K562 (cell line): ENCODE results near the gene RHO. TPM values are rescaled to one million over a fixed set of nuclear protein-coding genes. Genes with fewer than 3 reads are reported as not detected.

Experiments used
- ATAC-seq: fragments of 200-7000 bp; cut with Tn5 transposase; 3 replicates; pipeline ENCODE4 v1.9.1; 2020; ENCODE audit warnings: moderate library complexity
- BruUV-seq: library from RNA; stranded (reverse); fragments of 400-500 nt; replicated peaks from 2 replicates; lab custom pipeline; 2021; lab: Mats Ljungman, UMichigan
- CTCF ChIA-PET: fragments of 300-600 bp; formaldehyde crosslinking; extraction: SDS; loops from one replicate; lab custom pipeline; 2021; ENCODE audit warnings: low intra/inter-chr PET ratio; lab: Yijun Ruan, JAX
- POLR2A ChIA-PET: fragments of 300-600, 350-650 bp; sonication (Branson Sonifier 250); formaldehyde crosslinking; extraction: SDS; loops from one replicate; lab custom pipeline; 2021; ENCODE audit warnings: antibody characterized with exemption, inconsistent platforms; lab: Yijun Ruan, JAX
- DNase-seq, 4 experiments: peaks; one replicate each; pipeline versions ENCODE4 v3.0.0 to v3.0.0-alpha.2; 2011 to 2018; ENCODE audit warnings: low spot score in 3 of 4, mixed read lengths in 3 of 4; ENCODE audit errors: extremely low read depth in 1 of 4
- FAIRE-seq: peaks from 2 replicates; lab custom pipeline; 2011; peaks lifted over from hg19 to GRCh38; lab: Jason Lieb, UNC
- H2AFZ ChIP-seq: 2 replicates; pipeline ENCODE4 v1.6.0; 2011; ENCODE audit warnings: low read depth, low read length, control low read depth, inconsistent platforms
- H3K27ac ChIP-seq: fragments of 200-600 bp; 3 replicates; pipeline ENCODE4 v1.8.0; 2011; ENCODE audit warnings: low read depth, mild to moderate bottlenecking, control low read depth, inconsistent platforms, low read length, moderate library complexity, mixed read lengths; ENCODE audit errors: extremely low read depth
- H3K27me3 ChIP-seq, 2 experiments: fragments of 300-600 bp in 1 of 2; 2 replicates in 1 of 2; 3 replicates in 1 of 2; pipeline versions ENCODE4 v1.6.0 to v1.8.0; 2011; ENCODE audit warnings: inconsistent platforms in 2 of 2, low read length in 2 of 2, mild to moderate bottlenecking in 1 of 2, mixed read lengths in 1 of 2, moderate library complexity in 1 of 2; ENCODE audit not compliant: control insufficient read depth in 2 of 2, insufficient read depth in 2 of 2
- H3K36me3 ChIP-seq: fragments of 300-600 bp; 3 replicates; pipeline ENCODE4 v1.8.0; 2011; ENCODE audit warnings: mild to moderate bottlenecking, low read length, inconsistent platforms; ENCODE audit not compliant: control insufficient read depth, insufficient read depth
- H3K4me1 ChIP-seq, 2 experiments: fragments of 200-600 bp in 1 of 2; replicated peaks in 1 of 2; 2 replicates in 1 of 2; 3 replicates in 1 of 2; pipeline versions ENCODE4 v1.5.1 to v1.8.0; 2011; ENCODE audit warnings: inconsistent platforms in 2 of 2, low read length in 2 of 2, mild to moderate bottlenecking in 1 of 2, mixed read lengths in 1 of 2, moderate library complexity in 1 of 2; ENCODE audit not compliant: control insufficient read depth in 2 of 2, insufficient read depth in 2 of 2
- H3K4me2 ChIP-seq: 2 replicates; pipeline ENCODE4 v1.6.1; 2011; ENCODE audit warnings: low read length, control low read depth, inconsistent platforms, mixed read lengths; ENCODE audit not compliant: insufficient read depth
- H3K4me3 ChIP-seq: fragments of 200-600 bp; sonication (generic), shearing (Covaris generic); 2 replicates; pipeline ENCODE4 v1.5.1; 2016; ENCODE audit warnings: control low read depth, inconsistent platforms
- H3K79me2 ChIP-seq: fragments of 200-600 bp; 3 replicates; pipeline ENCODE4 v1.8.0; 2011; ENCODE audit warnings: low read length, inconsistent platforms; ENCODE audit not compliant: control insufficient read depth, insufficient read depth
- H3K9ac ChIP-seq, 2 experiments: 2 replicates each; pipeline versions ENCODE4 v1.6.0 to v1.6.1; 2011; ENCODE audit warnings: low read depth in 2 of 2, low read length in 2 of 2, control low read depth in 1 of 2, inconsistent platforms in 1 of 2, mild to moderate bottlenecking in 1 of 2, mixed read lengths in 1 of 2; ENCODE audit not compliant: insufficient read depth in 1 of 2
- H3K9me1 ChIP-seq: one replicate; pipeline ENCODE4 v1.6.0; 2011; ENCODE audit warnings: inconsistent platforms, mild to moderate bottlenecking, low read length, moderate library complexity; ENCODE audit not compliant: control insufficient read depth, insufficient read depth
- H3K9me3 ChIP-seq: replicated peaks from 2 replicates; pipeline ENCODE4 v1.5.1; 2011; ENCODE audit warnings: low read depth, low read length, inconsistent platforms; ENCODE audit not compliant: control insufficient read depth, insufficient read depth
- H4K20me1 ChIP-seq: replicated peaks from 2 replicates; pipeline ENCODE4 v1.6.1; 2011; ENCODE audit warnings: low read length, inconsistent platforms, mixed read lengths; ENCODE audit not compliant: control insufficient read depth, insufficient read depth
- ATF2 ChIP-seq: sonication (generic); formaldehyde crosslinking; IDR thresholded peaks from 2 replicates; pipeline ENCODE4 v1.8.1; 2022; ENCODE audit warnings: missing genetic modification reagents
- BHLHE40 ChIP-seq: IDR thresholded peaks from 2 replicates; pipeline ENCODE4 v1.6.1; 2011; ENCODE audit warnings: low read length, improper control_type of control experiment
- BRCA1 ChIP-seq, 2 experiments: fragments of 450-650 bp in 1 of 2; sonication (generic) in 1 of 2; formaldehyde crosslinking in 1 of 2; IDR thresholded peaks; 2 replicates each; pipeline versions ENCODE4 v1.5.0 to v1.6.1; 2017 to 2020; ENCODE audit warnings: mild to moderate bottlenecking in 1 of 2, missing genetic modification reagents in 1 of 2
- CXXC5 ChIP-seq: fragments of 250-450 bp; sonication (Bioruptor Pico); IDR thresholded peaks from 2 replicates; pipeline ENCODE4 v1.8.0; 2022; ENCODE audit warnings: inconsistent platforms, mild to moderate bottlenecking, moderate library complexity
- ELK3 ChIP-seq: fragments of 450-650 bp; formaldehyde crosslinking; IDR thresholded peaks from 2 replicates; pipeline ENCODE4 v1.4.0; 2020; ENCODE audit warnings: mild to moderate bottlenecking
- GATAD2B ChIP-seq: fragments of 450-650 bp; IDR thresholded peaks from 2 replicates; pipeline ENCODE4 v1.6.1; 2017; ENCODE audit warnings: mild to moderate bottlenecking, borderline replicate concordance
- HSF4 ChIP-seq: fragments of 250-450 bp; sonication (Bioruptor Pico); IDR thresholded peaks from 2 replicates; pipeline ENCODE4 v2.1.2; 2022; ENCODE audit warnings: mild to moderate bottlenecking, moderate library complexity, borderline replicate concordance
- IFI16 ChIP-seq: fragments of 250-450 bp; sonication (Bioruptor Pico); IDR thresholded peaks from 2 replicates; pipeline ENCODE4 v2.1.2; 2022; ENCODE audit warnings: mild to moderate bottlenecking, inconsistent platforms
- KLF10 ChIP-seq: fragments of 250-450 bp; sonication (Bioruptor Pico); IDR thresholded peaks from 2 replicates; pipeline ENCODE4 v1.6.1; 2021; ENCODE audit warnings: matching md5 sums
- NONO ChIP-seq, 2 experiments: fragments of 200-400 bp in 1 of 2; fragments of 450-650 bp in 1 of 2; formaldehyde crosslinking in 1 of 2; IDR thresholded peaks; 2 replicates each; pipeline ENCODE4 v1.6.1; 2017; ENCODE audit warnings: low read depth in 2 of 2, mild to moderate bottlenecking in 2 of 2, moderate library complexity in 2 of 2, low read length in 1 of 2
- NR1H2 ChIP-seq: sonication (generic); formaldehyde crosslinking; IDR thresholded peaks from 2 replicates; pipeline ENCODE4 v1.4.0; 2020; ENCODE audit warnings: mild to moderate bottlenecking, missing genetic modification reagents
- SIN3A ChIP-seq, 2 experiments: fragments of 150-350 bp in 1 of 2; IDR thresholded peaks; 2 replicates each; pipeline ENCODE4 v1.6.1; 2011 to 2016; ENCODE audit warnings: borderline replicate concordance in 2 of 2, low read depth in 2 of 2, low read length in 2 of 2, mild to moderate bottlenecking in 2 of 2, moderate library complexity in 2 of 2; ENCODE audit not compliant: control insufficient read depth in 1 of 2
- TAF15 ChIP-seq: fragments of 200-400 bp; formaldehyde crosslinking; IDR thresholded peaks from 2 replicates; pipeline ENCODE4 v1.6.1; 2017; ENCODE audit warnings: mild to moderate bottlenecking, low read depth, low read length, moderate library complexity
- TAF9B ChIP-seq: fragments of 450-650 bp; IDR thresholded peaks from 2 replicates; pipeline ENCODE4 v1.6.1; 2018; ENCODE audit warnings: mild to moderate bottlenecking; ENCODE audit not compliant: partially characterized antibody
- TBL1XR1 ChIP-seq, 2 experiments: IDR thresholded peaks; 2 replicates each; pipeline ENCODE4 v1.6.1; 2012; ENCODE audit warnings: improper control_type of control experiment in 2 of 2, low read length in 2 of 2, mild to moderate bottlenecking in 1 of 2
- TRIM28 ChIP-seq: fragments of 450-650 bp; IDR thresholded peaks from 2 replicates; pipeline ENCODE4 v1.6.1; 2017
- XRCC4 ChIP-seq: IDR thresholded peaks from one replicate; pipeline ENCODE4 v1.6.1; 2011; ENCODE audit not compliant: insufficient read depth, insufficient read length; ENCODE audit errors: extremely low read depth
- ZNF197 ChIP-seq: fragments of 200-800 bp; sonication (Bioruptor generic); IDR thresholded peaks from 2 replicates; pipeline ENCODE4 v1.6.1; 2016; ENCODE audit warnings: low read depth, missing genetic modification characterization, missing compliant biosample characterization
- ZNF668 ChIP-seq: fragments of 250-450 bp; sonication (Bioruptor Pico); IDR thresholded peaks from 2 replicates; pipeline ENCODE4 v1.8.0; 2022; ENCODE audit warnings: mild to moderate bottlenecking, inconsistent platforms
- WGBS: fragments of 100-300 bp; shearing (Covaris generic); methylation state at CpG from one replicate; pipeline ENCODE4 v1.1.6; 2016; ENCODE audit warnings: low coverage, mixed read lengths; ENCODE audit not compliant: insufficient coverage; ENCODE audit errors: missing lambda C conversion rate; 5-methylcytosine and 5-hydroxymethylcytosine counted together
- in situ Hi-C: fragments of 300-500 bp; cut with MboI; formaldehyde crosslinking; loops from 4 replicates; pipeline ENCODE4 v1.15.0; 2018; ENCODE audit warnings: inconsistent platforms, mixed read lengths
- intact Hi-C: fragments of 100-400 bp; cut with micrococcal nuclease; formaldehyde crosslinking; loops from 2 replicates; pipeline ENCODE4 v1.14.2; 2022
- polyA plus RNA-seq, 8 experiments: library from polyadenylated mRNA; depleted of rRNA in 4 of 8; stranded (reverse) in 5 of 8; unstranded in 3 of 8; fragments of >200 nt; fragmentation: Nextera tagmentation in 2 of 8; fragmentation: Illumina TruSeq in 1 of 8; extraction: Ambion mirVana in 2 of 8; extraction: Trizol in 1 of 8; gene quantifications; 2 replicates each; pipeline versions ENCODE4 v1.2.1 to v1.2.3, GENCODE V29; 2011 to 2014; ENCODE audit warnings: inconsistent platforms in 1 of 8, missing spikeins in 1 of 8
- total RNA-seq, 7 experiments: library from RNA; depleted of rRNA in 6 of 7; stranded (reverse); fragments of >200 nt in 6 of 7; fragmentation: Illumina TruSeq in 2 of 7; extraction: Trizol in 2 of 7; gene quantifications; 2 replicates each; pipeline versions ENCODE4 v1.2.1 to v1.2.3, GENCODE V29; 2011 to 2021; ENCODE audit warnings: low replicate concordance in 1 of 7

Gene RHO
- total and polyA plus RNA-seq, 9 of the 15 experiments (the other 6 are each of a cell fraction or from before 2014, with no cell fraction given) = not detected

- Histone ChIP-seq H3K4me3 (no peak overlapping the region), H3K79me2 (no peaks in the 10 kb centered on the region), H3K36me3 (no peaks in the 10 kb centered on the region), H3K27me3 (peaks cover 0 to 18% of the 10 kb centered on the region in 2 experiments; a peak in 2 of 5 replicates), H4K20me1 (no peaks in the 10 kb centered on the region), H3K9me3 (no peaks in the 10 kb centered on the region), H3K9ac (no peak overlapping the region), H3K4me2 (no peak overlapping the region), H3K4me1 (no peaks in the 10 kb centered on the region), H3K9me1 (no peaks in the 10 kb centered on the region), H3K27ac (no peak overlapping the region), H2AFZ (no peak overlapping the region)
- CTCF ChIA-PET = no interaction called here
- POLR2A ChIA-PET = interaction anchor here (0.6 kb wide), 1 partner anchor 98 kb away, joined by 3 read pairs; no protein-coding TSS in a partner anchor
- no peak for DNase-seq
- TF ChIP-seq ZNF668 (CRISPR knock-in tag) (no peak), IFI16 (CRISPR knock-in tag) (no peak), TAF15 (no peak), BRCA1 (IDR thresholded peaks at IDR 0.05) (no peak), BRCA1 (CRISPR knock-in tag; IDR thresholded peaks at IDR 0.05) (no peak), HSF4 (CRISPR knock-in tag) (no peak), XRCC4 (no peak), KLF10 (no peak), NONO (IDR thresholded peaks at IDR 0.05; ENCODE audit: low read depth in 2 of 2, low read length in 1 of 2) (no peak), ZNF197 (CRISPR knock-in tag) (no peak), BHLHE40 (no peak), GATAD2B (no peak), TAF9B (no peak), ELK3 (no peak), CXXC5 (CRISPR knock-in tag) (no peak), ATF2 (CRISPR knock-in tag) (no peak), TRIM28 (no peak), SIN3A (IDR thresholded peaks at IDR 0.05; ENCODE audit: borderline replicate concordance in 2 of 2, control insufficient read depth in 1 of 2, low read depth in 2 of 2, low read length in 2 of 2) (no peak), TBL1XR1 (IDR thresholded peaks at IDR 0.05; ENCODE audit: low read length in 2 of 2) (no peak), NR1H2 (CRISPR knock-in tag) (no peak)
- no peak for ATAC-seq
- intact Hi-C loops = no loop called here
- in situ Hi-C loops = no loop called here
- BruUV-seq = no TSS peak
- WGBS = 61% methylated on average over 5 of the region's 8 CpGs
- no peak for FAIRE-seq
These were observed 9.9 kb upstream of the RHO start for GRCh38 chr3:129518581-129518980.
